ENCODE results near the gene AGRP.

AGRP gene

GRCh38 chr16:67454104-67454503 is 29.2 kb downstream of the AGRP start:
- TF ChIP-seq CTCF (IDR thresholded peaks at IDR 0.05; ENCODE audit: low read depth, low read length, poor library complexity, severe bottlenecking) (no peak), EZH2phosphoT487 (IDR thresholded peaks at IDR 0.05; ENCODE audit: borderline replicate concordance, low read length) (no peak)
- Histone ChIP-seq H3K36me3 (ENCODE audit: control insufficient read depth, low read length) (peaks cover 3% of the 10 kb centered on the region; the same call in 1 of the 2 replicates), H3K4me3 (ENCODE audit: low read length) (no peak overlapping the region), H3K27ac (ENCODE audit: low read depth, low read length) (no peak overlapping the region), H3K79me2 (ENCODE audit: control insufficient read depth, low read length) (no peaks in the 10 kb centered on the region; the same call in 1 of the 2 replicates), H3F3A (ENCODE audit: control insufficient read depth, insufficient read depth) (no peaks in the 10 kb centered on the region), H3K9me3 (ENCODE audit: control insufficient read depth, insufficient read depth, low read length) (no peaks in the 10 kb centered on the region), H4K20me1 (ENCODE audit: control insufficient read depth, insufficient read depth, low read depth, low read length) (no peaks in the 10 kb centered on the region), H3K4me1 (ENCODE audit: control insufficient read depth, low read length) (no peaks in the 10 kb centered on the region), H3K4me2 (ENCODE audit: low read length) (no peak overlapping the region), H3K9me2 (replicated peaks; ENCODE audit: control insufficient read depth, low read length) (no peaks in the 10 kb centered on the region), H3K27me3 (ENCODE audit: control insufficient read depth, low read length) (no peaks in the 10 kb centered on the region)

GRCh38 chr16:67451704-67452435 is 31.5 kb downstream of the AGRP start:
- Histone ChIP-seq H3K9me3 (ENCODE audit: control insufficient read depth, insufficient read depth, low read length) (no peaks in the 10 kb centered on the region), H3K27ac (ENCODE audit: low read depth, low read length) (no peak overlapping the region), H3K4me2 (ENCODE audit: low read length) (no peak overlapping the region), H3K9me2 (replicated peaks; ENCODE audit: control insufficient read depth, low read length) (no peaks in the 10 kb centered on the region), H3K27me3 (ENCODE audit: control insufficient read depth, low read length) (no peaks in the 10 kb centered on the region), H3K36me3 (ENCODE audit: control insufficient read depth, low read length) (peaks cover 7% of the 10 kb centered on the region; the same call in 1 of the 2 replicates), H4K20me1 (ENCODE audit: control insufficient read depth, insufficient read depth, low read depth, low read length) (peaks cover 5% of the 10 kb centered on the region; the same call in 1 of the 2 replicates), H3K79me2 (ENCODE audit: control insufficient read depth, low read length) (peaks cover 4% of the 10 kb centered on the region; the same call in 1 of the 2 replicates), H3K4me1 (ENCODE audit: control insufficient read depth, low read length) (no peaks in the 10 kb centered on the region), H3K4me3 (ENCODE audit: low read length) (no peak overlapping the region), H3F3A (ENCODE audit: control insufficient read depth, insufficient read depth) (no peaks in the 10 kb centered on the region)
- no peak for TF ChIP-seq CTCF (IDR thresholded peaks at IDR 0.05; ENCODE audit: low read depth, low read length, poor library complexity, severe bottlenecking)
- no peak for TF ChIP-seq EZH2phosphoT487 (IDR thresholded peaks at IDR 0.05; ENCODE audit: borderline replicate concordance, low read length)

- Histone ChIP-seq H3F3A (ENCODE audit: control insufficient read depth, insufficient read depth) (no peaks in the 10 kb centered on the region), H3K79me2 (ENCODE audit: control insufficient read depth, low read length) (0 out of 2 replicates have a peak, but pooled peaks cover 4% of the 10 kb centered on the region), H3K4me2 (ENCODE audit: low read length) (no peak overlapping the region), H3K4me3 (ENCODE audit: low read length) (no peak overlapping the region), H3K9me3 (ENCODE audit: control insufficient read depth, insufficient read depth, low read length) (no peaks in the 10 kb centered on the region), H4K20me1 (ENCODE audit: control insufficient read depth, insufficient read depth, low read depth, low read length) (peaks cover 5% of the 10 kb centered on the region; the same call in 1 of the 2 replicates), H3K36me3 (ENCODE audit: control insufficient read depth, low read length) (peaks cover 7% of the 10 kb centered on the region; the same call in 1 of the 2 replicates), H3K9me2 (replicated peaks; ENCODE audit: control insufficient read depth, low read length) (no peaks in the 10 kb centered on the region), H3K27ac (ENCODE audit: low read depth, low read length) (no peak overlapping the region), H3K27me3 (ENCODE audit: control insufficient read depth, low read length) (no peaks in the 10 kb centered on the region), H3K4me1 (ENCODE audit: control insufficient read depth, low read length) (no peaks in the 10 kb centered on the region)
- TF ChIP-seq CTCF (IDR thresholded peaks at IDR 0.05; ENCODE audit: low read depth, low read length, poor library complexity, severe bottlenecking) (no peak), EZH2phosphoT487 (IDR thresholded peaks at IDR 0.05; ENCODE audit: borderline replicate concordance, low read length) (no peak)
Observed at GRCh38 chr16:67451061-67451703, 32.2 kb downstream of the AGRP start.

Data from DOHH2 (cell line).